ENCODE measurements around the gene SKI. TPM values are rescaled to one million over a fixed set of nuclear protein-coding genes. Genes with fewer than 3 reads are reported as not detected.

SKI gene
- total RNA-seq, result 12.1 and 15.2 TPM in 2 replicates
- 34.7 TPM for polyA plus RNA-seq (2012)

DNA sequence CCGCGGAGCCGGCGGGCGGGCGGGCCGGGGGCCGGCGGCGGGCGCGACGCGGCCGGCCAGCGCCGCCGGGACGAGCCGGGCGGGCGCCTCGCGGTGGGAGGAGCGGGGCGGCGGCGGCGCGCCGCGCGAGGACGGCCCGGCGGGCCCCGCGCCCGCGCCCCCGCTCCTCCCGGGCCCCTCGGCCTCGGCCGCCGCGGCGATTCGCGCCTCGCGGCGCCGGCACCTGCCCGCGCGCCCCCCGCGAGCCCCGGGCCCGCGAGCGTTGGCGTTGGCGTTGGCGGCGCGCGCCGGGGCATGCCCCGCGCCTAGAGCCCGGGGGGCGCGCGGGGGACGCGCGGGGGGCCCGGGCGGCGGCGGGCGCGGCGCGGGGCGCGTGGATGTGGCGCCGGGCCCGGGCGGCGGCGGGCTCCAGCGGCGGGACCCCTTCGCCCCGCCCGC is at the start of gene SKI:
Gene SKI, plus strand, starts transcription at position 163 of the 438 bp plus-strand sequence. CDS start 448 bp downstream, outside the sequence.
- no peak for DNase-seq (ENCODE audit: low read depth)

DNA sequence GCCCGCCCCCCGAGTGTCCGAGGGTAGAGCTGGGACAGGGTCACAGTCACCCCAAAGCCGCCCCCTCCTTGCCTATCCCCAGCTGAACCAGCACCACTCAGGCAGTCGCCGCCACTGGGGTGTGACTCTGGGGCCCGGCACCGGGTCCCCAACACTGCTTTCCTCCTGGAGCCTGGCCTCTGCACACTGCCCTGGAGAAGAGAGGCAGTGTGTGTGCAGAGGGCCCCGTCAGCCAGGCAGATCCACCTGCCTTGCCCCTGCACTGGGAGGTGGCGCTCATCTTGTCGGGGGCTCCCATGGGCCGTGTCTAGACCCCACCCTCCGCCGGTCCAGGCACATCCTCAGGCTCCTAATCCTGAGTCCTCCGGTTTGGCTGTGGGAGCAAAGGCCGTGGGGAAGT is 49.2 kb upstream of the SKI start:
- DNase-seq (ENCODE audit: low read depth), result no peak

- DNase-seq (ENCODE audit: low read depth), result peak; percentile 34
Measured at GRCh38 chr1:2179283-2180013, 48.7 kb upstream of the SKI start.

GRCh38 chr1:2180297-2181245 is 47.5 kb upstream of the SKI start:
- no peak for DNase-seq (ENCODE audit: low read depth)

DNA sequence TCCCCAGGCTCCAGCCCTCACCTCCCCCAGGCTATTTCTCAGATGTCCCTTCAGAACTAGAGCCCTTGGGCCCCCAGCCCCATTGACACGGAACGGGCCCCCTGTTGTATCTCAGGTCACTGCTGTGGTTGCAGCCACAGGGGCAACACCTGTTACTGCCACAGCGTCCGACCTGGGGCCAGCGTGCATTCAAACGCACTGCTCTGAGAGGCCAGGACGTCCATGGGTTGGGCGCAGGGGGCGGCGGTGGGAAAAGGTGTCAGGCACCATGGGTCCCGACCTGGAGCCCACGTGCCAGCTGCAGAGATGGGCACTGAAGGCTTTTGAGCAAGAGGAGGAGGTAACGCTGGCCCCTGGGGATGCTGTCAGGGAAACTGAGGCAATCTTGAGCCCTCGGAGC is 46.8 kb upstream of the SKI start:
- DNase-seq (ENCODE audit: low read depth), result no peak

- DNase-seq (ENCODE audit: low read depth), result no peak
Measured at GRCh38 chr1:2181752-2182151, 46.4 kb upstream of the SKI start.

DNA sequence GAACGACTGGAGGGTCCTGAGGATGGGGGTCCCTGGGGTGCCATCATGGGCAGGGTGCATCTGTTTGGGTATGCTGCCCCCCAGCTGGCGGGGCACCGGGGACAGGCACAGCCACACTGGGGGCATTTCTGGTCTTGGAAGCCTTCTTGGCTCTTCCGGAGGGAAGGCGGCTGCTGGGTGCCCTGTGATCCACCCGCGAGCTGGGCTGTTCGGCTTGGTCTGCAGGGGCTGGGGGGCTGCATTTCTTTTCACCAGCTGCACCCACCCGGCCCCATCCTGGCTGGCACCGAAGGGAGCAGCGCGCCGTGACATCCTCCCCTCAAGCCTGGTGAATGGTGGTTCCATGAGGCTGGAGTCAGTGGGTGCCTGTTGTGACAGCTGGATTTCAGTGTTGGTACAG is 45.7 kb upstream of the SKI start:
- no peak for DNase-seq (ENCODE audit: low read depth)

- no peak for DNase-seq (ENCODE audit: low read depth)
Measured at GRCh38 chr1:2183937-2184334, 44.2 kb upstream of the SKI start.

GRCh38 chr1:2184531-2184930 is 43.6 kb upstream of the SKI start:
- DNase-seq (ENCODE audit: low read depth), result no peak

DNA sequence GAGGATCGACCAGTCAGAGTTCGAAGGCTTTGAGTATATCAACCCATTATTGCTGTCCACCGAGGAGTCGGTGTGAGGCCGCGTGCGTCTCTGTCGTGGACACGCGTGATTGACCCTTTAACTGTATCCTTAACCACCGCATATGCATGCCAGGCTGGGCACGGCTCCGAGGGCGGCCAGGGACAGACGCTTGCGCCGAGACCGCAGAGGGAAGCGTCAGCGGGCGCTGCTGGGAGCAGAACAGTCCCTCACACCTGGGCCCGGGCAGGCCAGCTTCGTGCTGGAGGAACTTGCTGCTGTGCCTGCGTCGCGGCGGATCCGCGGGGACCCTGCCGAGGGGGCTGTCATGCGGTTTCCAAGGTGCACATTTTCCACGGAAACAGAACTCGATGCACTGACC is 43.2 kb upstream of the SKI start:
- no peak for DNase-seq (ENCODE audit: low read depth)

DNA sequence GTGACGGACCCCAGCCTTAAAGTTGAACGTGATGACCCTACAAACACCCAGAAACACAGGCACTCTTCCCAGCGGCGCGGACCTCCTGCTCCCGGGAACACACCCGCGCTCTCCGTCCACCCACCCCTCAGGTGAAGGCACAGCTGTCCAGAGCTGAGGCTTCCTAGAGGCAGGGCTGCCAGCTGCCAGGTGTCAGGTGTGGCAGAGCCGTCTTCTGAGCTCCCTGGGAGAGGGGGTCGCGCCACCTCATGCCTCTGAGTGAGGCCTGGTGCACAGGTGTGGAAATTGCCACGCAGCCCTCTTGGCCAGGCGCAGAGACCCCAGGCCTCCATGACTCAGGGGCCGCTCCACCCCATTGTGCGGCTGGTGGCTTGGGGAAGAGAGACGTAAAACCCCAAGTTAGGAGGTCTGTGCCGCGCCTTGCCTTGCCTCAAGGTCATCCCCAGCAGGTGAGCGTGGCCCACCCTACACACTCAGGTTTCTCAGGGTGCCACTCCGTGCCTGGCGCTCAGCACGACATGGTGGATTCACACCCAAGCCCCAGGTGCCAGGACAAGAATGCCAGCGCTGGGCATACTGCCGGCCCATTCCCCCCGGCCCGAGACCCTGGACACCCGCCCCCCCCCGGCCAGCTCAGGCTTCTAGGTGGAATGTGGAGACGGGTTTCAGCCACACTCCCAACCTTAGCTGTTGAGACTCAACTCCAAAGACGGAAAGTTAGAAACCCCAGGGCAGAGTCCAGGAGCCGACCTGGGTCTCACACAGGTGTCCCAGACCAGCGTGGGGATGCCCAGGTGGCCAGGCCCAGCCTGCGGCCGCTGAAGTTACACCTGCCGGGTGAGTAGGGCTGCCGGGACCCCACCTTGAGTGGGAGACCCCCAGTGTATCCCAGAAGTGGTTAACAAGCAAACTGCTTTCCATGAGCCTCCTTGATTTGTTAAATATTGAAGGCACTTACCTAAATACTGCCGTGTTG is 42.0 kb upstream of the SKI start:
- DNase-seq (ENCODE audit: low read depth), result no peak

- DNase-seq (ENCODE audit: low read depth), result no peak
Measured at GRCh38 chr1:2186901-2187300, 41.2 kb upstream of the SKI start.

- no peak for DNase-seq (ENCODE audit: low read depth)
Measured at GRCh38 chr1:2187619-2188018, 40.5 kb upstream of the SKI start.

DNA sequence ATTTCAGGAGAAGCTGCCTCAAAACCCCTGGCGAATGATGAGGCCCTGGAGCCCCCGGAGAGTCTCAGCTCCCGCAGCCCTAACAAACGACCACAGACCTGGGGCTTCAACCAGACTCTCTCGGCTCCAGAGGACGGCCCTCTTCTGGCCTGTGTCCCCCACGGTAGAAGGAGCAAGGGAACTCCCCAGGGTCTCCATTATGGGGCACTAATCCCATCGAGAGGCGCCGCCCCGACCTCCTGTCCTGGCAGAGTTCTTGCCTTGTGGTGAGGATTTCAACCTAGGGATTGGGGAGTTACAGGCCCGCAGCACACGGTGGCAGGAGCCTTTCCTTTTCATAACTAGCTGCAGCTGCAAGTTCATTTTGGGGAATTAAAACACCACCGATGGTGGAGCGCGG is 39.8 kb upstream of the SKI start:
- DNase-seq (ENCODE audit: low read depth), result no peak

GRCh38 chr1:2189459-2190425 is 38.4 kb upstream of the SKI start:
- DNase-seq (ENCODE audit: low read depth), result peak; percentile 96

DNA sequence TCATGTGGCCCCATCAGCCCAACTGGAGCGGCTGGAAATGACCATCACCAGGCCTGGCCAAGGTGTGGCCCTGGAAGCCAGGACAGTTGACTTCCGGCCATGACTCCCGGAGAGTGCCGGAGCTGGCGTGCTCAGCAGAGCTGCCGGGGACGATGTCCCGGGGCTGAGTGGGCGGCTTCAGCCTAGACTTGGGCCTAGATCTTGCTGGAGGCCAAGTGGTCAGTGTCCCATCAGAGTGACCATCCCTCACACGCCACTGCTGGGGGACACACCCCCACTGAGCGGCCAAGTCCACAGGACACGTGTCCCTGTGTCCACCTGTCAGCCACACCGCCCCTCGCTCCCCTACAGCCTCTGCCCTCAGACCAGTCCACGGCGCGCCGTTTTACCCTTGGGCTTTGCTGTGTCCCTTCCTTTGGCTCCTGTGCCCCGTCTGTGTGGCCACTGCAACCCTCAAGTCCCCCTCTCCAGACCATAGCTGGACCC is 37.6 kb upstream of the SKI start:
- DNase-seq (ENCODE audit: low read depth), result no peak

GRCh38 chr1:2192031-2192995 is 35.8 kb upstream of the SKI start:
- peak; percentile 42 for DNase-seq (ENCODE audit: low read depth)

DNA sequence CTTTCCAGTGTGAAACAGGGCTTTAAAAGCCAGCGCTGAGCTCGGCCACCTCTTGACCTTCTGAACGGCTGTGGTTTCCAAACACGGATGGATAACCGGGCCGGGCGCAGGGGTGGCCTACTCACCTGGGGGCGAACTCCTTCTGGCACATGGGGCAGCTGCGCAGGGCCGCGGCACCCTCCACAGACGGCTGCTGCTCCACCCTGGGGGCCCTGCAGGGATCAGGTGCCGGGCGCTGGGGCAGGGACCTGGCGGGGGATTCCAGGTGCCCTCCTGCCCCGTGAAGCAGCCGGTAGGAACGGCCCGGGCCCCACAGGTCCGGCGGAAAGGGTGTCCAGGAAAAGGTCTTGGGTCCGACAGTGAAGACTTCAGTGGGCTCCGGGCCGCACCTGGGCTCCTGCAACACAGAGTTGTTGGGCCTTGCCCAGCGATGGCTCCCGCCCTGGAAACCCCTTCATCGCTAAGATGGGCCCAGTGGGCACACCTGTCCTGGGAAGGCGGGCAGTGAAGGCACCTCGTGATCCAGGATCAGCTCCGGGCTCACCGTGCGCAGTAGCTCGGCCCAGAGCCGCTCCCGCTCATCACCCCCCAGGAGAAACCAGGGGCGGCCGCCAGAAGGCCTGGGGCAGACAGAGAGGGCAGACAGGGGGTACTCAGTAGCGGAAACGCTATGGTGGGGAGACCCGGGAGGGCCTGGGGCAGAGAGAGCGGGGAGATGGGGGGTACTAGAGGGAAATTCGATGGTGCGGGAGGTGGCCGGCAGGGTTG is 34.4 kb upstream of the SKI start:
- DNase-seq (ENCODE audit: low read depth), result no peak

Measured in myocyte (in vitro differentiated cells).